K562 (cell line): ENCODE results near the gene PRKCB. TPM values are rescaled to one million over a fixed set of nuclear protein-coding genes. Genes with fewer than 3 reads are reported as not detected.
A peak's percentile ranks its signal among the peaks of the same experiment; 100 is the strongest.

Source experiments
- ATF2 ChIP-seq: sonication (generic); formaldehyde crosslinking; IDR thresholded peaks from 2 replicates; pipeline ENCODE4 v1.8.1; 2022; ENCODE audit warnings: missing genetic modification reagents
- CBX5 ChIP-seq: IDR thresholded peaks from 2 replicates; pipeline ENCODE4 v1.6.1; 2014; ENCODE audit warnings: low read depth, borderline replicate concordance
- CREB1 ChIP-seq, 2 experiments: sonication (generic) in 1 of 2; formaldehyde crosslinking in 1 of 2; IDR thresholded peaks; 2 replicates each; pipeline versions ENCODE4 v1.6.1 to v1.8.0; 2012 to 2022; ENCODE audit warnings: inconsistent platforms in 1 of 2, mild to moderate bottlenecking in 1 of 2, missing genetic modification reagents in 1 of 2, moderate library complexity in 1 of 2
- FOS ChIP-seq: IDR thresholded peaks from 3 replicates; pipeline ENCODE4 v1.6.1; 2011; ENCODE audit not compliant: insufficient read length; ENCODE audit errors: extremely low read depth
- FOXA3 ChIP-seq, 2 experiments: fragments of 450-650 bp in 1 of 2; sonication (generic) in 1 of 2; formaldehyde crosslinking; IDR thresholded peaks in 1 of 2; conservative IDR thresholded peaks in 1 of 2; 2 replicates each; pipeline versions ENCODE4 v1.4.0 to v1.8.0; 2020 to 2022; ENCODE audit warnings: mild to moderate bottlenecking in 2 of 2, missing genetic modification reagents in 1 of 2
- HMGN3 ChIP-seq: IDR thresholded peaks from 2 replicates; pipeline ENCODE4 v1.6.1; 2011; ENCODE audit warnings: borderline replicate concordance, low read depth, mild to moderate bottlenecking, mixed read lengths, low read length; ENCODE audit not compliant: insufficient read length; ENCODE audit errors: extremely low read depth
- NFE2L1 ChIP-seq: fragments of 450-650 bp; IDR thresholded peaks from 2 replicates; pipeline ENCODE4 v1.6.1; 2016; ENCODE audit warnings: missing genetic modification characterization, low read depth, mild to moderate bottlenecking, missing compliant biosample characterization, moderate library complexity, borderline replicate concordance
- POLR2B ChIP-seq: fragments of 450-650 bp; IDR thresholded peaks from 2 replicates; pipeline ENCODE4 v1.6.1; 2018; ENCODE audit warnings: low read depth; ENCODE audit not compliant: partially characterized antibody
- SMARCE1 ChIP-seq: fragments of 450-650 bp; IDR thresholded peaks from 2 replicates; pipeline ENCODE4 v1.7.1; 2016; ENCODE audit warnings: mild to moderate bottlenecking
- SREBF2 ChIP-seq: sonication (generic); formaldehyde crosslinking; IDR thresholded peaks from 2 replicates; pipeline ENCODE4 v1.4.0; 2020; ENCODE audit warnings: mild to moderate bottlenecking, missing genetic modification reagents
- SRSF7 ChIP-seq: fragments of 200-400 bp; formaldehyde crosslinking; optimal IDR thresholded peaks from 2 replicates; pipeline ENCODE3; 2017; ENCODE audit warnings: mild to moderate bottlenecking, low read depth, low read length
- ZNF384 ChIP-seq: IDR thresholded peaks from 2 replicates; pipeline ENCODE4 v1.6.1; 2012; ENCODE audit warnings: low read depth, low read length, improper control_type of control experiment
- ZNF407 ChIP-seq: fragments of 450-650 bp; IDR thresholded peaks from 2 replicates; pipeline ENCODE4 v1.6.1; 2016; ENCODE audit warnings: low read depth
- ZNF445 ChIP-seq: fragments of 250-450 bp; sonication (Bioruptor Pico); IDR thresholded peaks from 2 replicates; pipeline ENCODE4 v1.4.0; 2020; ENCODE audit warnings: low read depth, mild to moderate bottlenecking, moderate library complexity
- ZNF780A ChIP-seq: fragments of 250-450 bp; sonication (Bioruptor Pico); IDR thresholded peaks from 2 replicates; pipeline ENCODE4 v1.5.0; 2021; ENCODE audit warnings: mild to moderate bottlenecking
- ZNF79 ChIP-seq: fragments of 250-450 bp; sonication (Bioruptor Pico); IDR thresholded peaks from 2 replicates; pipeline ENCODE4 v1.4.0; 2020; ENCODE audit warnings: low read depth, mild to moderate bottlenecking, moderate library complexity
- polyA plus RNA-seq, 8 experiments: library from polyadenylated mRNA; depleted of rRNA in 4 of 8; stranded (reverse) in 5 of 8; unstranded in 3 of 8; fragments of >200 nt; fragmentation: Nextera tagmentation in 2 of 8; fragmentation: Illumina TruSeq in 1 of 8; extraction: Ambion mirVana in 2 of 8; extraction: Trizol in 1 of 8; gene quantifications; 2 replicates each; pipeline versions ENCODE4 v1.2.1 to v1.2.3, GENCODE V29; 2011 to 2014; ENCODE audit warnings: inconsistent platforms in 1 of 8, missing spikeins in 1 of 8
- total RNA-seq, 7 experiments: library from RNA; depleted of rRNA in 6 of 7; stranded (reverse); fragments of >200 nt in 6 of 7; fragmentation: Illumina TruSeq in 2 of 7; extraction: Trizol in 2 of 7; gene quantifications; 2 replicates each; pipeline versions ENCODE4 v1.2.1 to v1.2.3, GENCODE V29; 2011 to 2021; ENCODE audit warnings: low replicate concordance in 1 of 7

The PRKCB gene
- total and polyA plus RNA-seq, 9 of the 15 experiments (the other 6 are each of a cell fraction or from before 2014, with no cell fraction given) = 49.9 to 276 (median 148) TPM

- no peak for TF ChIP-seq HMGN3
- no peak for TF ChIP-seq ZNF79
- TF ChIP-seq ATF2 (CRISPR knock-in tag) = no peak
- TF ChIP-seq ZNF445 = no peak
- TF ChIP-seq NFE2L1 (tag) = no peak
- TF ChIP-seq POLR2B = peak; percentile 28
- no peak for TF ChIP-seq CREB1 (IDR thresholded peaks at IDR 0.05)
- TF ChIP-seq CREB1 (CRISPR knock-in tag; IDR thresholded peaks at IDR 0.05) = no peak; the same call in 1 of the 2 replicates
- no peak for TF ChIP-seq SREBF2 (CRISPR knock-in tag)
- TF ChIP-seq ZNF780A (CRISPR knock-in tag) = no peak
- no peak for TF ChIP-seq FOS
- TF ChIP-seq ZNF407 = peak; percentile 49; the same call in 1 of the 2 replicates
- TF ChIP-seq SMARCE1 = peak; percentile 74; the same call in 1 of the 2 replicates
- no peak for TF ChIP-seq SRSF7
- TF ChIP-seq FOXA3 (CRISPR knock-in tag; conservative IDR thresholded peaks at IDR 0.05 in 1 of 2, IDR thresholded peaks at IDR 0.05 in 1 of 2) = no peak
- TF ChIP-seq ZNF384 = 0 out of 2 replicates have a peak, but pooled peaks have one; percentile 19
- no peak for TF ChIP-seq CBX5
Observed at GRCh38 chr16:23803591-23804123, 32.1 kb upstream of the PRKCB start (continued).
